HUES6 (cell line): ENCODE measurements around the gene ERC2.

ENCODE experiments used
- H3K27ac ChIP-seq: 2 replicates; pipeline ENCODE4 v1.7.0; 2013; ENCODE audit warnings: low read depth, mild to moderate bottlenecking, low read length, inconsistent platforms
- H3K27me3 ChIP-seq: 2 replicates; pipeline ENCODE4 v1.6.1; 2013; ENCODE audit warnings: low read length; ENCODE audit not compliant: control insufficient read depth, insufficient read depth
- H3K36me3 ChIP-seq: 2 replicates; pipeline ENCODE4 v1.6.1; 2013; ENCODE audit warnings: low read length; ENCODE audit not compliant: control insufficient read depth, insufficient read depth
- H3K4me1 ChIP-seq: 2 replicates; pipeline ENCODE4 v1.6.1; 2013; ENCODE audit warnings: low read length; ENCODE audit not compliant: control insufficient read depth, insufficient read depth
- H3K4me3 ChIP-seq: 2 replicates; pipeline ENCODE4 v1.5.1; 2013; ENCODE audit warnings: low read depth, low read length
- H3K9ac ChIP-seq: one replicate; pipeline ENCODE4 v1.6.1; 2013; ENCODE audit warnings: mild to moderate bottlenecking, low read length
- H3K9me3 ChIP-seq: 2 replicates; pipeline ENCODE4 v1.6.1; 2013; ENCODE audit warnings: low read depth, low read length; ENCODE audit not compliant: control insufficient read depth, insufficient read depth

ERC2 gene

GRCh38 chr3:55619046-55619808 lies 849.0 kb downstream of the ERC2 start:
- Histone ChIP-seq H3K27me3 (no peaks in the 10 kb centered on the region), H3K27ac (peak overlapping the region; percentile 72; the same call in 1 of the 2 replicates), H3K4me3 (no peak overlapping the region), H3K4me1 (peaks cover 76% of the 10 kb centered on the region), H3K36me3 (no peaks in the 10 kb centered on the region), H3K9me3 (no peaks in the 10 kb centered on the region), H3K9ac (peak overlapping the region; percentile 62)

GRCh38 chr3:55617385-55617784 lies 850.9 kb downstream of the ERC2 start:
- peaks cover 85% of the 10 kb centered on the region for H3K4me1 ChIP-seq
- H3K9me3 ChIP-seq = no peaks in the 10 kb centered on the region
- H3K9ac ChIP-seq = peak overlapping the region; percentile 69

GRCh38 chr3:55616803-55617202 lies 851.5 kb downstream of the ERC2 start:
- peak overlapping the region; percentile 69 for H3K9ac ChIP-seq
- no peaks in the 10 kb centered on the region for H3K36me3 ChIP-seq
- H3K27me3 ChIP-seq = no peaks in the 10 kb centered on the region
- H3K9me3 ChIP-seq = no peaks in the 10 kb centered on the region
- peak overlapping the region; percentile 58; the same call in 1 of the 2 replicates for H3K27ac ChIP-seq
- peaks cover 81% of the 10 kb centered on the region for H3K4me1 ChIP-seq
- H3K4me3 ChIP-seq = peak overlapping the region; percentile 7; the same call in 1 of the 2 replicates

More at GRCh38 chr3:55617385-55617784, 850.9 kb downstream of the ERC2 start:
- Histone ChIP-seq H3K36me3 (no peaks in the 10 kb centered on the region), H3K27ac (peak overlapping the region; percentile 58; the same call in 1 of the 2 replicates), H3K27me3 (no peaks in the 10 kb centered on the region), H3K4me3 (peak overlapping the region; percentile 7; the same call in 1 of the 2 replicates)

GRCh38 chr3:55615694-55616295 lies 852.5 kb downstream of the ERC2 start:
- H3K36me3 ChIP-seq = no peaks in the 10 kb centered on the region
- H3K4me1 ChIP-seq = peaks cover 74% of the 10 kb centered on the region
- peak overlapping the region; percentile 48 for H3K9ac ChIP-seq
- no peaks in the 10 kb centered on the region for H3K9me3 ChIP-seq
- peak overlapping the region; percentile 27; the same call in 1 of the 2 replicates for H3K4me3 ChIP-seq
- H3K27me3 ChIP-seq = no peaks in the 10 kb centered on the region
- H3K27ac ChIP-seq = peak overlapping the region; percentile 89; the same call in 1 of the 2 replicates

- Histone ChIP-seq H3K4me1 (peaks cover 68% of the 10 kb centered on the region), H3K27me3 (no peaks in the 10 kb centered on the region), H3K36me3 (no peaks in the 10 kb centered on the region), H3K9ac (peak overlapping the region; percentile 48), H3K4me3 (peak overlapping the region; percentile 27; the same call in 1 of the 2 replicates), H3K27ac (peak overlapping the region; percentile 89; the same call in 1 of the 2 replicates), H3K9me3 (no peaks in the 10 kb centered on the region)
These were observed 853.1 kb downstream of the ERC2 start for GRCh38 chr3:55615039-55615693.

GRCh38 chr3:55611121-55611520 lies 857.1 kb downstream of the ERC2 start:
- no peaks in the 10 kb centered on the region for H3K27me3 ChIP-seq

GRCh38 chr3:55609230-55609827 lies 858.9 kb downstream of the ERC2 start:
- H3K4me1 ChIP-seq = peaks cover 42% of the 10 kb centered on the region
- H3K27me3 ChIP-seq = no peaks in the 10 kb centered on the region
- H3K4me3 ChIP-seq = no peak overlapping the region
- no peaks in the 10 kb centered on the region for H3K9me3 ChIP-seq
- H3K27ac ChIP-seq = no peak overlapping the region
- H3K9ac ChIP-seq = no peak overlapping the region
- no peaks in the 10 kb centered on the region for H3K36me3 ChIP-seq

More at GRCh38 chr3:55611121-55611520, 857.1 kb downstream of the ERC2 start:
- Histone ChIP-seq H3K9me3 (no peaks in the 10 kb centered on the region), H3K36me3 (no peaks in the 10 kb centered on the region), H3K9ac (no peak overlapping the region), H3K4me3 (no peak overlapping the region), H3K4me1 (peaks cover 55% of the 10 kb centered on the region), H3K27ac (no peak overlapping the region)

GRCh38 chr3:55608301-55608937 lies 859.8 kb downstream of the ERC2 start:
- H3K36me3 ChIP-seq = no peaks in the 10 kb centered on the region
- H3K4me1 ChIP-seq = peaks cover 32% of the 10 kb centered on the region
- H3K27ac ChIP-seq = no peak overlapping the region
- no peaks in the 10 kb centered on the region for H3K9me3 ChIP-seq
- no peaks in the 10 kb centered on the region for H3K27me3 ChIP-seq
- no peak overlapping the region for H3K9ac ChIP-seq
- H3K4me3 ChIP-seq = no peak overlapping the region

GRCh38 chr3:55607844-55608243 lies 860.4 kb downstream of the ERC2 start:
- no peak overlapping the region for H3K9ac ChIP-seq
- H3K4me3 ChIP-seq = no peak overlapping the region
- no peaks in the 10 kb centered on the region for H3K27me3 ChIP-seq
- H3K9me3 ChIP-seq = no peaks in the 10 kb centered on the region
- H3K4me1 ChIP-seq = peaks cover 29% of the 10 kb centered on the region
- no peak overlapping the region for H3K27ac ChIP-seq
- no peaks in the 10 kb centered on the region for H3K36me3 ChIP-seq

- Histone ChIP-seq H3K9me3 (no peaks in the 10 kb centered on the region), H3K27ac (no peak overlapping the region), H3K27me3 (no peaks in the 10 kb centered on the region), H3K36me3 (no peaks in the 10 kb centered on the region), H3K4me3 (no peak overlapping the region), H3K9ac (peak overlapping the region; percentile 23), H3K4me1 (peaks cover 29% of the 10 kb centered on the region)
These were observed 861.1 kb downstream of the ERC2 start for GRCh38 chr3:55607175-55607574.
